HG02642 (cell line): ENCODE results near the gene SRMS.

Experiments used
- ATAC-seq: cut with Tn5 transposase; IDR thresholded peaks from one replicate; pipeline ENCODE4 v1.9.1; 2021; ENCODE audit warnings: mild to moderate bottlenecking; ENCODE audit not compliant: unreplicated experiment, poor library complexity

SRMS gene

GRCh38 chr20:63555661-63556381 is 8.3 kb upstream of the SRMS start:
- ATAC-seq, result no peak

GRCh38 chr20:63554361-63555278 is 7.1 kb upstream of the SRMS start:
- no peak for ATAC-seq

GRCh38 chr20:63553933-63554290 is 6.4 kb upstream of the SRMS start, which contains the start of gene FNDC11:
Gene FNDC11, plus strand, starts transcription at chr20:63554159. Its CDS starts 1,505 bp downstream, at chr20:63555664.
- peak; percentile 24 for ATAC-seq

- ATAC-seq, result peak; percentile 42
Measured at GRCh38 chr20:63553251-63553932, 5.8 kb upstream of the SRMS start.

- ATAC-seq, result peak; percentile 26
Measured at GRCh38 chr20:63552481-63553249, 5.1 kb upstream of the SRMS start.

- ATAC-seq, result no peak
Measured at GRCh38 chr20:63551068-63551467, 3.5 kb upstream of the SRMS start.

- no peak for ATAC-seq
Measured at GRCh38 chr20:63549679-63550282, 2.2 kb upstream of the SRMS start.

GRCh38 chr20:63549019-63549418 is 1.5 kb upstream of the SRMS start:
- ATAC-seq, result no peak

GRCh38 chr20:63548542-63548941 is 993 bp upstream of the SRMS start:
- ATAC-seq, result no peak

GRCh38 chr20:63546956-63547724 is 409 bp downstream of the SRMS start:
- ATAC-seq, result no peak

GRCh38 chr20:63546256-63546955 is 1.1 kb downstream of the SRMS start:
- no peak for ATAC-seq

GRCh38 chr20:63545814-63546213 is 1.7 kb downstream of the SRMS start:
- ATAC-seq, result no peak

- no peak for ATAC-seq
Measured at GRCh38 chr20:63544958-63545516, 2.5 kb downstream of the SRMS start.

GRCh38 chr20:63544241-63544957 is 3.1 kb downstream of the SRMS start:
- no peak for ATAC-seq

GRCh38 chr20:63543733-63544132 is 3.8 kb downstream of the SRMS start:
- no peak for ATAC-seq

GRCh38 chr20:63543131-63543530 is 4.4 kb downstream of the SRMS start:
- no peak for ATAC-seq

GRCh38 chr20:63542696-63543095 is 4.9 kb downstream of the SRMS start:
- no peak for ATAC-seq
